Osteocyte (in vitro differentiated cells): ENCODE results near the gene TGFBR1. TPM values are rescaled to one million over a fixed set of nuclear protein-coding genes. Genes with fewer than 3 reads are reported as not detected.
A peak's percentile ranks its signal among the peaks of the same experiment; 100 is the strongest.

Experiments
- DNase-seq: peaks from one replicate; pipeline ENCODE4 v3.0.0; 2021; ENCODE audit warnings: mixed read lengths; ENCODE audit not compliant: unreplicated experiment; ENCODE audit errors: extremely low spot score
- H3K27ac Mint-ChIP-seq: one replicate; pipeline ENCODE4 v1.8.0; 2021; ENCODE audit warnings: mild to moderate bottlenecking, mixed read lengths; ENCODE audit not compliant: unreplicated experiment
- H3K27me3 Mint-ChIP-seq: one replicate; pipeline ENCODE4 v1.8.0; 2021; ENCODE audit warnings: mixed read lengths; ENCODE audit not compliant: unreplicated experiment
- H3K36me3 Mint-ChIP-seq: one replicate; pipeline ENCODE4 v1.8.0; 2021; ENCODE audit warnings: mixed read lengths; ENCODE audit not compliant: unreplicated experiment
- H3K4me1 Mint-ChIP-seq: one replicate; pipeline ENCODE4 v1.8.0; 2021; ENCODE audit warnings: mixed read lengths; ENCODE audit not compliant: unreplicated experiment
- H3K4me3 Mint-ChIP-seq: one replicate; pipeline ENCODE4 v1.8.0; 2021; ENCODE audit warnings: mild to moderate bottlenecking, moderate library complexity, mixed read lengths; ENCODE audit not compliant: unreplicated experiment
- H3K9me3 Mint-ChIP-seq: one replicate; pipeline ENCODE4 v1.8.0; 2021; ENCODE audit warnings: mixed read lengths; ENCODE audit not compliant: unreplicated experiment
- total RNA-seq: library from RNA; stranded (reverse); gene quantifications from 2 replicates; pipeline ENCODE4 v1.2.1, GENCODE V29; 2021
- TF ChIP-seq, protein P1 (sequence below): fragments of 200-600 bp; sonication (generic); IDR thresholded peaks from 2 replicates; pipeline ENCODE4 v1.5.0; 2021; ENCODE audit warnings: antibody characterized with exemption, mild to moderate bottlenecking, moderate library complexity

TGFBR1 gene
- total RNA-seq, 1 donor from 2014 or later = 56.7 TPM

DNA sequence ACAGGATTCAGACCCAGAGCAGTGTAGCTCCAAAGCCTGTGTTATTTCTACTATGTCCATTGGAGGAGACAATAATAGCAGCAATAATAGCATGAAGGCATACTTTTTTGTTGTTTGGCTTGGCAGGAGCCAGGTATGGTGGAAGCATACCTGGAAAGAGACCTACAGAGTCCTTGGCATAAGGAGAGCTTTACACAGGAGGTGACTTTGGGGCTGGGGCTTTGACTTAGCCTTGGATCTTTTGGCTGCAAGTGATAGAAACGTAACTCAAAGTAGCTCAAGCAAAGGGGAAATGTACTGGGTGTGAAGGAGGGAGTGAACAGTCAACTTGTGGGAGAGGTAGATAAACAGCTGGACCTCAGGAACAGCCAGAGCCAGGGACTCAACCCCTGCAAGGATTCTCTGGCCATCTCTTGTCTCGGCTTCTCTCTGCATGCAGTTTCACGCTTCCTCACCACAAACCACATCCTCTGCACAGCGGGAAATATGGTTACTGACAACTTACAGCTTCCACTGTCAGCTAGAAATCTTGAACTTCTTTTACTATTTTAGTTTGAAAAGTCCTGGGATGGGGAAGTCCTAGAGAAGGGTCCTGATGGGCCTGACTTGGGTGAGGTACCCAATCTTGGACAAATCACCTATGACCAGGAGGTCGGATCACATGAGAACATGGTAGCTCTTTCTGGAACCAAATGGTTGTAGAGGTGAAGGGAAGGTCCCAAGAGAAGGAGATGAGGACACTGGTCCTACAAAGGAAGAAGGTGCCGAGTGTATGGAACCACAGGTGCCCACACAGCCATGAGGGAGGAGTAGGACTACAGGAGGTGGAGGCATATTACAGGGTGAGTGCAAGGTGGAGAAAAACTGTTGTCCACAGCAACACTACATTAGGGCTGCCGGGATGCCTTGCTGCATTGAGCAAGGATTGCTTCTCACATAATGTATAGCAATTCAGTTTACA, 47.0 kb upstream of the TGFBR1 start:
- DNase-seq = no peak
- Mint-ChIP-seq H3K4me3 (no peak overlapping the region), H3K9me3 (peaks cover 3% of the 10 kb centered on the region), H3K36me3 (no peaks in the 10 kb centered on the region), H3K27ac (peak overlapping the region; percentile 82), H3K27me3 (peaks cover 5% of the 10 kb centered on the region), H3K4me1 (peaks cover 38% of the 10 kb centered on the region)
- TF ChIP-seq, protein P1, sequence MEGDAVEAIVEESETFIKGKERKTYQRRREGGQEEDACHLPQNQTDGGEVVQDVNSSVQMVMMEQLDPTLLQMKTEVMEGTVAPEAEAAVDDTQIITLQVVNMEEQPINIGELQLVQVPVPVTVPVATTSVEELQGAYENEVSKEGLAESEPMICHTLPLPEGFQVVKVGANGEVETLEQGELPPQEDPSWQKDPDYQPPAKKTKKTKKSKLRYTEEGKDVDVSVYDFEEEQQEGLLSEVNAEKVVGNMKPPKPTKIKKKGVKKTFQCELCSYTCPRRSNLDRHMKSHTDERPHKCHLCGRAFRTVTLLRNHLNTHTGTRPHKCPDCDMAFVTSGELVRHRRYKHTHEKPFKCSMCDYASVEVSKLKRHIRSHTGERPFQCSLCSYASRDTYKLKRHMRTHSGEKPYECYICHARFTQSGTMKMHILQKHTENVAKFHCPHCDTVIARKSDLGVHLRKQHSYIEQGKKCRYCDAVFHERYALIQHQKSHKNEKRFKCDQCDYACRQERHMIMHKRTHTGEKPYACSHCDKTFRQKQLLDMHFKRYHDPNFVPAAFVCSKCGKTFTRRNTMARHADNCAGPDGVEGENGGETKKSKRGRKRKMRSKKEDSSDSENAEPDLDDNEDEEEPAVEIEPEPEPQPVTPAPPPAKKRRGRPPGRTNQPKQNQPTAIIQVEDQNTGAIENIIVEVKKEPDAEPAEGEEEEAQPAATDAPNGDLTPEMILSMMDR = no peak

- no peak for DNase-seq
- H3K36me3 Mint-ChIP-seq = no peaks in the 10 kb centered on the region
- peaks cover 3% of the 10 kb centered on the region for H3K9me3 Mint-ChIP-seq
- H3K4me1 Mint-ChIP-seq = peaks cover 38% of the 10 kb centered on the region
- no peak overlapping the region for H3K27ac Mint-ChIP-seq
- peaks cover 9% of the 10 kb centered on the region for H3K27me3 Mint-ChIP-seq
- no peak overlapping the region for H3K4me3 Mint-ChIP-seq
- TF ChIP-seq, protein P1 = no peak
These were observed 45.7 kb upstream of the TGFBR1 start for GRCh38 chr9:99058964-99059921.

DNA sequence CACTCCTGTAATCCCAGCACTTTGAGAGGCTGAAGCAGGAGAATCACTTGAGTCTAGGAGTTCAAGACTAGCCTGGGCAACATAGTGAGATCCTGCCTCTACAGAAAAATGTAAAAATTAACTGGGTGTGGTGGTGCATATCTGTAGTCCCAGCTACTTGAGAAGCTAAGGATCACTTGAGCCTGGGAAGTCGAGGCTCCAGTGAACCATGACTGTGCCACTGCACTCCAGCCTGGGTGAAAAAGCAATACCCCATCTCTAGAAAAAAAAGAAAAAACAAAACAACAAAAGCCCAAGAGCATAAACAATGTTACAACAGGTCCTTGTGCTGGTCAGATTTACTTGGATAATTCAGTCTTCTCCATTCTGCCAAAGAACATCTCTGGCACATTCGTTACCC, 44.3 kb upstream of the TGFBR1 start:
- Mint-ChIP-seq H3K4me3 (no peak overlapping the region), H3K27ac (no peak overlapping the region), H3K27me3 (peaks cover 9% of the 10 kb centered on the region), H3K4me1 (peaks cover 36% of the 10 kb centered on the region), H3K36me3 (no peaks in the 10 kb centered on the region), H3K9me3 (peaks cover 3% of the 10 kb centered on the region)
- DNase-seq = no peak
- TF ChIP-seq, protein P1 = no peak

- no peaks in the 10 kb centered on the region for H3K36me3 Mint-ChIP-seq
- DNase-seq = no peak
- peaks cover 9% of the 10 kb centered on the region for H3K27me3 Mint-ChIP-seq
- H3K4me3 Mint-ChIP-seq = no peak overlapping the region
- no peak overlapping the region for H3K27ac Mint-ChIP-seq
- no peaks in the 10 kb centered on the region for H3K9me3 Mint-ChIP-seq
- TF ChIP-seq, protein P1 = no peak
- H3K4me1 Mint-ChIP-seq = peaks cover 41% of the 10 kb centered on the region
These were observed 42.4 kb upstream of the TGFBR1 start for GRCh38 chr9:99062549-99062948.
